NCI-H460 (cell line): ENCODE measurements around the gene SPATA31C1. TPM values are rescaled to one million over a fixed set of nuclear protein-coding genes. Genes with fewer than 3 reads are reported as not detected.
"Not testable (repeated sequence)": the region's sequence is repeated elsewhere in the genome, so short reads cannot be mapped to it uniquely, and the experiment has no call there.

Experiments used
- DNase-seq: peaks from one replicate; pipeline ENCODE4 v3.0.0-alpha.2; 2016; ENCODE audit warnings: low read depth; ENCODE audit errors: extremely low read depth
- polyA plus RNA-seq: library from polyadenylated mRNA; depleted of rRNA; stranded (reverse); fragments of >200 nt; gene quantifications from 2 replicates; pipeline ENCODE4 v1.2.3, GENCODE V29; 2014; cell fraction: nucleus; rRNA removed
- total RNA-seq: library from RNA; depleted of rRNA; stranded (reverse); fragments of >200 nt; shearing (Covaris generic); gene quantifications from 2 replicates; pipeline ENCODE4 v1.2.3, GENCODE V29; 2014; rRNA removed

The SPATA31C1 gene
- total RNA-seq = not detected in 2 replicates
- not detected in 2 replicates for polyA plus RNA-seq

GRCh38 chr9:87917662-87918061, at the start of gene SPATA31C1:
Gene SPATA31C1 (plus strand): TSS chr9:87917962.
- not testable (repeated sequence) for DNase-seq

- DNase-seq = no peak
Measured at GRCh38 chr9:87868175-87868574, 49.6 kb upstream of the SPATA31C1 start.

- DNase-seq = no peak
Measured at GRCh38 chr9:87868635-87869034, 49.1 kb upstream of the SPATA31C1 start.

GRCh38 chr9:87869082-87869481, 48.7 kb upstream of the SPATA31C1 start:
- DNase-seq = no peak

- DNase-seq = no peak
Measured at GRCh38 chr9:87871425-87872078, 46.2 kb upstream of the SPATA31C1 start.

- DNase-seq = no peak
Measured at GRCh38 chr9:87872079-87872624, 45.6 kb upstream of the SPATA31C1 start.

- DNase-seq = no peak
Measured at GRCh38 chr9:87873607-87874303, 44.0 kb upstream of the SPATA31C1 start.

GRCh38 chr9:87874304-87874623, 43.5 kb upstream of the SPATA31C1 start:
- DNase-seq = no peak

- no peak for DNase-seq
Measured at GRCh38 chr9:87875060-87875459, 42.7 kb upstream of the SPATA31C1 start.

GRCh38 chr9:87875831-87876545, 41.8 kb upstream of the SPATA31C1 start:
- DNase-seq = no peak

- no peak for DNase-seq
Measured at GRCh38 chr9:87876708-87877107, 41.1 kb upstream of the SPATA31C1 start.

GRCh38 chr9:87878989-87879511, 38.7 kb upstream of the SPATA31C1 start:
- peak; percentile 78 for DNase-seq

GRCh38 chr9:87880116-87880515, 37.6 kb upstream of the SPATA31C1 start:
- DNase-seq = no peak

- no peak for DNase-seq
Measured at GRCh38 chr9:87880683-87881082, 37.1 kb upstream of the SPATA31C1 start.

- DNase-seq = no peak
Measured at GRCh38 chr9:87882627-87883026, 35.1 kb upstream of the SPATA31C1 start, which contains the start of gene SPATA31E1. Gene SPATA31E1 (plus strand): TSS chr9:87882877. CDS start chr9:87882892, 15 bp downstream.

GRCh38 chr9:87883274-87883673, 34.5 kb upstream of the SPATA31C1 start:
- no peak for DNase-seq

GRCh38 chr9:87883990-87884389, 33.8 kb upstream of the SPATA31C1 start:
- DNase-seq = no peak

- no peak for DNase-seq
Measured at GRCh38 chr9:87884578-87885459, 32.9 kb upstream of the SPATA31C1 start.

GRCh38 chr9:87885484-87886189, 32.1 kb upstream of the SPATA31C1 start:
- DNase-seq = no peak
